SK-N-SH (cell line): Measurements from ENCODE around the gene CCDC148. TPM values are rescaled to one million over a fixed set of nuclear protein-coding genes. Genes with fewer than 3 reads are reported as not detected.

Experiments
- CTCF ChIA-PET: fragments of 300-600, 350-600 bp; formaldehyde crosslinking; extraction: SDS; loops from one replicate; lab custom pipeline; 2021; lab: Yijun Ruan, JAX
- POLR2A ChIA-PET: fragments of 350-600 bp; sonication (Branson Sonifier 250); formaldehyde crosslinking; extraction: SDS; loops from one replicate; lab custom pipeline; 2020; ENCODE audit warnings: antibody characterized with exemption, inconsistent platforms; lab: Yijun Ruan, JAX
- DNase-seq: peaks from one replicate; pipeline ENCODE4 v3.0.0; 2012
- H2AFZ ChIP-seq: fragments of 200-600 bp; sonication (generic); 2 replicates; pipeline ENCODE4 v1.8.1; 2016; ENCODE audit warnings: antibody characterized with exemption, mild to moderate bottlenecking, low read depth
- H3F3A ChIP-seq: fragments of 200-600 bp; sonication (generic); replicated peaks from 2 replicates; pipeline ENCODE3; 2016; ENCODE audit warnings: antibody characterized with exemption, mild to moderate bottlenecking; ENCODE audit not compliant: insufficient read depth
- H3K27ac ChIP-seq, 2 experiments: fragments of 200-500 bp in 1 of 2; fragments of 200-600 bp in 1 of 2; sonication (Bioruptor generic) in 1 of 2; sonication (generic), shearing (Covaris generic) in 1 of 2; 2 replicates each; pipeline versions ENCODE4 v1.5.1 to v1.6.1; 2014 to 2016; ENCODE audit warnings: low read depth in 2 of 2, inconsistent platforms in 1 of 2, low read length in 1 of 2, mild to moderate bottlenecking in 1 of 2, mixed read lengths in 1 of 2
- H3K27me3 ChIP-seq: fragments of 200-600 bp; sonication (generic), shearing (Covaris generic); 2 replicates; pipeline ENCODE4 v1.6.1; 2016; ENCODE audit warnings: mixed run types; ENCODE audit not compliant: insufficient read depth
- H3K36me3 ChIP-seq, 2 experiments: fragments of 200-500 bp in 1 of 2; fragments of 200-600 bp in 1 of 2; sonication (Bioruptor generic) in 1 of 2; sonication (generic) in 1 of 2; replicated peaks in 1 of 2; 2 replicates each; pipeline versions ENCODE3 to v1.5.1; 2014 to 2016; ENCODE audit warnings: low read length in 1 of 2, mild to moderate bottlenecking in 1 of 2; ENCODE audit not compliant: insufficient read depth in 2 of 2, control insufficient read depth in 1 of 2
- H3K4me1 ChIP-seq, 2 experiments: fragments of 200-500 bp in 1 of 2; fragments of 200-600 bp in 1 of 2; sonication (Bioruptor generic) in 1 of 2; sonication (generic), shearing (Covaris generic) in 1 of 2; 2 replicates each; pipeline versions ENCODE4 v1.5.1 to v1.6.1; 2014 to 2016; ENCODE audit warnings: low read depth in 1 of 2, low read length in 1 of 2, mixed run types in 1 of 2; ENCODE audit not compliant: insufficient read depth in 2 of 2, control insufficient read depth in 1 of 2
- H3K4me2 ChIP-seq: fragments of 200-600 bp; sonication (generic), shearing (Covaris generic); 2 replicates; pipeline ENCODE4 v1.6.1; 2017; ENCODE audit warnings: mixed run types
- H3K4me3 ChIP-seq, 2 experiments: fragments of 200-500 bp in 1 of 2; fragments of 200-600 bp in 1 of 2; sonication (Bioruptor generic) in 1 of 2; sonication (generic), shearing (Covaris generic) in 1 of 2; 2 replicates each; pipeline versions ENCODE4 v1.5.1 to v1.8.1; 2014 to 2016; ENCODE audit warnings: low read depth in 2 of 2, inconsistent platforms in 1 of 2, low read length in 1 of 2, mild to moderate bottlenecking in 1 of 2, mixed read lengths in 1 of 2, moderate library complexity in 1 of 2
- H3K79me2 ChIP-seq: fragments of 200-600 bp; sonication (generic); 2 replicates; pipeline ENCODE4 v1.8.1; 2017; ENCODE audit warnings: mild to moderate bottlenecking; ENCODE audit not compliant: insufficient read depth
- H3K9ac ChIP-seq: fragments of 200-600 bp; sonication (generic); 2 replicates; pipeline ENCODE4 v1.6.1; 2017; ENCODE audit warnings: mixed run types
- H3K9me2 ChIP-seq: fragments of 200-600 bp; sonication (generic); 2 replicates; pipeline ENCODE4 v1.6.1; 2017; ENCODE audit warnings: mixed run types
- H3K9me3 ChIP-seq: fragments of 200-600 bp; sonication (generic); 2 replicates; pipeline ENCODE4 v1.6.1; 2017; ENCODE audit warnings: mixed run types, mild to moderate bottlenecking, moderate library complexity
- H4K20me1 ChIP-seq: fragments of 200-600 bp; sonication (generic); 2 replicates; pipeline ENCODE4 v1.6.1; 2017; ENCODE audit warnings: mild to moderate bottlenecking, mixed run types; ENCODE audit not compliant: insufficient read depth
- FOXM1 ChIP-seq: IDR thresholded peaks from 2 replicates; pipeline ENCODE4 v1.4.0; 2012; ENCODE audit warnings: low read depth, mild to moderate bottlenecking
- GABPA ChIP-seq: IDR thresholded peaks from 2 replicates; pipeline ENCODE4 v1.4.0; 2012; ENCODE audit warnings: low read depth, mild to moderate bottlenecking
- GATA2 ChIP-seq: sonication (generic); formaldehyde crosslinking; IDR thresholded peaks from 2 replicates; pipeline ENCODE4 v1.5.0; 2020; ENCODE audit warnings: mild to moderate bottlenecking, missing genetic modification reagents
- JUND ChIP-seq: IDR thresholded peaks from 2 replicates; pipeline ENCODE4 v1.4.0; 2012
- MXI1 ChIP-seq: IDR thresholded peaks from 2 replicates; pipeline ENCODE4 v1.6.1; 2012; ENCODE audit warnings: mild to moderate bottlenecking, low read depth, low read length, improper control_type of control experiment
- NRF1 ChIP-seq: IDR thresholded peaks from 2 replicates; pipeline ENCODE4 v1.6.1; 2012; ENCODE audit warnings: low read depth, mild to moderate bottlenecking, low read length
- POLR2AphosphoS5 ChIP-seq: IDR thresholded peaks from 2 replicates; pipeline ENCODE4 v1.6.1; 2012; ENCODE audit warnings: low read depth, low read length
- RFX5 ChIP-seq: IDR thresholded peaks from 2 replicates; pipeline ENCODE4 v1.6.1; 2012; ENCODE audit warnings: mild to moderate bottlenecking, improper control_type of control experiment, low read length
- SIN3A ChIP-seq: IDR thresholded peaks from 2 replicates; pipeline ENCODE4 v1.6.1; 2012; ENCODE audit warnings: low read depth, mild to moderate bottlenecking, low read length, moderate library complexity, borderline replicate concordance
- SMC3 ChIP-seq: IDR thresholded peaks from 2 replicates; pipeline ENCODE4 v1.6.1; 2012; ENCODE audit warnings: low read depth, low read length, improper control_type of control experiment
- TAF1 ChIP-seq: IDR thresholded peaks from 2 replicates; pipeline ENCODE4 v1.6.1; 2012; ENCODE audit warnings: low read depth, mild to moderate bottlenecking, low read length, moderate library complexity, borderline replicate concordance
- TEAD4 ChIP-seq: IDR thresholded peaks from 2 replicates; pipeline ENCODE4 v1.4.0; 2012; ENCODE audit warnings: mild to moderate bottlenecking, borderline replicate concordance; ENCODE audit not compliant: insufficient read depth
- WGBS: methylation state at CpG from one replicate; pipeline ENCODE4 v1.1.6; 2017; ENCODE audit warnings: low lambda C conversion rate; 5-methylcytosine and 5-hydroxymethylcytosine counted together
- polyA plus RNA-seq, 3 experiments: library from polyadenylated mRNA; depleted of rRNA; stranded (reverse); fragments of >200 nt; gene quantifications; 2 replicates each; pipeline ENCODE4 v1.2.3, GENCODE V29; 2012
- TF ChIP-seq, protein P1 (sequence below): IDR thresholded peaks from 2 replicates; pipeline ENCODE4 v1.4.0; 2012; ENCODE audit warnings: low read depth, borderline replicate concordance
- TF ChIP-seq, protein P2 (sequence below): IDR thresholded peaks from 2 replicates; pipeline ENCODE4 v1.4.0; 2012; ENCODE audit warnings: low read depth, borderline replicate concordance
- TF ChIP-seq, protein P3 (sequence below): fragments of 150-350 bp; IDR thresholded peaks from 2 replicates; pipeline ENCODE4 v1.6.1; 2016; ENCODE audit warnings: mild to moderate bottlenecking, low read depth, low read length
- TF ChIP-seq, protein P4 (sequence below): IDR thresholded peaks from 2 replicates; pipeline ENCODE4 v1.4.0; 2012; ENCODE audit warnings: low read depth
- TF ChIP-seq, protein P5 (sequence below): IDR thresholded peaks from 2 replicates; pipeline ENCODE4 v1.6.1; 2012; ENCODE audit warnings: mild to moderate bottlenecking, low read depth, low read length, moderate library complexity
- TF ChIP-seq, protein P6 (sequence below): fragments of 200-600 bp; sonication (generic); IDR thresholded peaks from 2 replicates; pipeline ENCODE4 v1.6.1; 2017; ENCODE audit warnings: antibody characterized with exemption, mild to moderate bottlenecking, moderate library complexity

Gene CCDC148
- polyA plus RNA-seq, 1 of the 3 experiments (the other 2 are of a cell fraction), result 0.18 TPM

DNA sequence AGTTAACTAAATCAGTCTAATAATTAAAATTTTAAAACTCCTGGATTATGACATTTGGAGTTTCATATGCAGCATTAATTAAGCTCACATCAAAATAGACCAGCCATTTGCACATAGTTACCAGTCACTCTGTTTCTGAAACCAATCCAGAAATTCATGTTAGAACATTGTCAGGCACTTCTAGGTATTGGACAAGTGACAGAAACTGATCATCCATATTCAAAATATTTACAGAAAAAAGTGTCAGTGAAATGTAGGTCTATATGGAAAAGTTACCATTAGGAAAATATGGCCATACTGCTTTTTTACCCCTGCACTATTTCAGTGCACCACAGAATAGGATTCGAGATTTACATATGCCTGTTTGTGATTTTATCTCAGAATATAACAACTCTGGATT lies 321.5 kb downstream of the CCDC148 start:
- Histone ChIP-seq H3K9me3 (no peaks in the 10 kb centered on the region), H3F3A (no peaks in the 10 kb centered on the region), H3K4me1 (no peaks in the 10 kb centered on the region), H4K20me1 (no peaks in the 10 kb centered on the region), H3K4me3 (no peak overlapping the region), H3K9ac (no peak overlapping the region), H3K9me2 (no peaks in the 10 kb centered on the region), H3K4me2 (no peak overlapping the region), H2AFZ (no peak overlapping the region), H3K27ac (no peak overlapping the region), H3K36me3 (no peaks in the 10 kb centered on the region)
- no peak for DNase-seq
- 16% methylated on average over 1 of the region's 1 CpG for WGBS
- CTCF ChIA-PET, result no interaction called here
- TF ChIP-seq MXI1 (no peak), POLR2AphosphoS5 (no peak), TEAD4 (no peak), SMC3 (no peak), TAF1 (no peak)
- TF ChIP-seq, protein P1, sequence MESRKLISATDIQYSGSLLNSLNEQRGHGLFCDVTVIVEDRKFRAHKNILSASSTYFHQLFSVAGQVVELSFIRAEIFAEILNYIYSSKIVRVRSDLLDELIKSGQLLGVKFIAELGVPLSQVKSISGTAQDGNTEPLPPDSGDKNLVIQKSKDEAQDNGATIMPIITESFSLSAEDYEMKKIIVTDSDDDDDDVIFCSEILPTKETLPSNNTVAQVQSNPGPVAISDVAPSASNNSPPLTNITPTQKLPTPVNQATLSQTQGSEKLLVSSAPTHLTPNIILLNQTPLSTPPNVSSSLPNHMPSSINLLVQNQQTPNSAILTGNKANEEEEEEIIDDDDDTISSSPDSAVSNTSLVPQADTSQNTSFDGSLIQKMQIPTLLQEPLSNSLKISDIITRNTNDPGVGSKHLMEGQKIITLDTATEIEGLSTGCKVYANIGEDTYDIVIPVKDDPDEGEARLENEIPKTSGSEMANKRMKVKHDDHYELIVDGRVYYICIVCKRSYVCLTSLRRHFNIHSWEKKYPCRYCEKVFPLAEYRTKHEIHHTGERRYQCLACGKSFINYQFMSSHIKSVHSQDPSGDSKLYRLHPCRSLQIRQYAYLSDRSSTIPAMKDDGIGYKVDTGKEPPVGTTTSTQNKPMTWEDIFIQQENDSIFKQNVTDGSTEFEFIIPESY, result no peak
- TF ChIP-seq, all 33 proteins: peak for 0
- no peaks in the 10 kb centered on the region for H3K27me3 ChIP-seq
- POLR2A ChIA-PET, result no interaction called here
- H3K79me2 ChIP-seq, result no peaks in the 10 kb centered on the region

DNA sequence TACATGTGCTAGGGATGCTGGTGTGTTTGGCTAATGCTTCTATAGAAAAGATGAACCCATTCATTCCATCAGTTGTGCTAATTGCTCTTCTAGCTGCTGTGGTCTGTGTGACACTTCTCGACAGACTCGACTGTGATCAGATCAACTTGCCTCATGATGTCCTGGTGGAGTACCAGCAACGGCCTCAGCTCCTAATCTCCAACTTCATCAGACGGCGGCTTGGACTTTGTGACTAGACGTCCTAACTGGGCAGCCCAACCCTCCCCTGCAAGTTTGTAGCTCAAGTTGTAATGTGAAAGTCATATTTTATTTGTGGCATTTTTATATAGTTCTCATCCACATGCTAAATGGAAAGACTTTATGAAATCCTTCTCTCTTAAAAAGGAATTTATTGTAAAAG lies 321.9 kb downstream of the CCDC148 start:
- H3K27ac ChIP-seq, result no peak overlapping the region
- CTCF ChIA-PET, result no interaction called here
- 67% methylated on average over 6 of the region's 6 CpGs for WGBS
- TF ChIP-seq TEAD4 (no peak), TAF1 (no peak), SMC3 (no peak), NRF1 (no peak), RFX5 (no peak), FOXM1 (no peak), SIN3A (no peak), GABPA (no peak), MXI1 (no peak), JUND (no peak), GATA2 (CRISPR knock-in tag) (no peak)
- TF ChIP-seq, protein P2, sequence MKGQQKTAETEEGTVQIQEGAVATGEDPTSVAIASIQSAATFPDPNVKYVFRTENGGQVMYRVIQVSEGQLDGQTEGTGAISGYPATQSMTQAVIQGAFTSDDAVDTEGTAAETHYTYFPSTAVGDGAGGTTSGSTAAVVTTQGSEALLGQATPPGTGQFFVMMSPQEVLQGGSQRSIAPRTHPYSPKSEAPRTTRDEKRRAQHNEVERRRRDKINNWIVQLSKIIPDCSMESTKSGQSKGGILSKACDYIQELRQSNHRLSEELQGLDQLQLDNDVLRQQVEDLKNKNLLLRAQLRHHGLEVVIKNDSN, result no peak
- TF ChIP-seq, protein P3, sequence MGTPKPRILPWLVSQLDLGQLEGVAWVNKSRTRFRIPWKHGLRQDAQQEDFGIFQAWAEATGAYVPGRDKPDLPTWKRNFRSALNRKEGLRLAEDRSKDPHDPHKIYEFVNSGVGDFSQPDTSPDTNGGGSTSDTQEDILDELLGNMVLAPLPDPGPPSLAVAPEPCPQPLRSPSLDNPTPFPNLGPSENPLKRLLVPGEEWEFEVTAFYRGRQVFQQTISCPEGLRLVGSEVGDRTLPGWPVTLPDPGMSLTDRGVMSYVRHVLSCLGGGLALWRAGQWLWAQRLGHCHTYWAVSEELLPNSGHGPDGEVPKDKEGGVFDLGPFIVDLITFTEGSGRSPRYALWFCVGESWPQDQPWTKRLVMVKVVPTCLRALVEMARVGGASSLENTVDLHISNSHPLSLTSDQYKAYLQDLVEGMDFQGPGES, result no peak
- TF ChIP-seq, protein P4, sequence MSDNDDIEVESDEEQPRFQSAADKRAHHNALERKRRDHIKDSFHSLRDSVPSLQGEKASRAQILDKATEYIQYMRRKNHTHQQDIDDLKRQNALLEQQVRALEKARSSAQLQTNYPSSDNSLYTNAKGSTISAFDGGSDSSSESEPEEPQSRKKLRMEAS, result no peak
- TF ChIP-seq, protein P5, sequence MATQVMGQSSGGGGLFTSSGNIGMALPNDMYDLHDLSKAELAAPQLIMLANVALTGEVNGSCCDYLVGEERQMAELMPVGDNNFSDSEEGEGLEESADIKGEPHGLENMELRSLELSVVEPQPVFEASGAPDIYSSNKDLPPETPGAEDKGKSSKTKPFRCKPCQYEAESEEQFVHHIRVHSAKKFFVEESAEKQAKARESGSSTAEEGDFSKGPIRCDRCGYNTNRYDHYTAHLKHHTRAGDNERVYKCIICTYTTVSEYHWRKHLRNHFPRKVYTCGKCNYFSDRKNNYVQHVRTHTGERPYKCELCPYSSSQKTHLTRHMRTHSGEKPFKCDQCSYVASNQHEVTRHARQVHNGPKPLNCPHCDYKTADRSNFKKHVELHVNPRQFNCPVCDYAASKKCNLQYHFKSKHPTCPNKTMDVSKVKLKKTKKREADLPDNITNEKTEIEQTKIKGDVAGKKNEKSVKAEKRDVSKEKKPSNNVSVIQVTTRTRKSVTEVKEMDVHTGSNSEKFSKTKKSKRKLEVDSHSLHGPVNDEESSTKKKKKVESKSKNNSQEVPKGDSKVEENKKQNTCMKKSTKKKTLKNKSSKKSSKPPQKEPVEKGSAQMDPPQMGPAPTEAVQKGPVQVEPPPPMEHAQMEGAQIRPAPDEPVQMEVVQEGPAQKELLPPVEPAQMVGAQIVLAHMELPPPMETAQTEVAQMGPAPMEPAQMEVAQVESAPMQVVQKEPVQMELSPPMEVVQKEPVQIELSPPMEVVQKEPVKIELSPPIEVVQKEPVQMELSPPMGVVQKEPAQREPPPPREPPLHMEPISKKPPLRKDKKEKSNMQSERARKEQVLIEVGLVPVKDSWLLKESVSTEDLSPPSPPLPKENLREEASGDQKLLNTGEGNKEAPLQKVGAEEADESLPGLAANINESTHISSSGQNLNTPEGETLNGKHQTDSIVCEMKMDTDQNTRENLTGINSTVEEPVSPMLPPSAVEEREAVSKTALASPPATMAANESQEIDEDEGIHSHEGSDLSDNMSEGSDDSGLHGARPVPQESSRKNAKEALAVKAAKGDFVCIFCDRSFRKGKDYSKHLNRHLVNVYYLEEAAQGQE, result no peak
- TF ChIP-seq, protein P6, sequence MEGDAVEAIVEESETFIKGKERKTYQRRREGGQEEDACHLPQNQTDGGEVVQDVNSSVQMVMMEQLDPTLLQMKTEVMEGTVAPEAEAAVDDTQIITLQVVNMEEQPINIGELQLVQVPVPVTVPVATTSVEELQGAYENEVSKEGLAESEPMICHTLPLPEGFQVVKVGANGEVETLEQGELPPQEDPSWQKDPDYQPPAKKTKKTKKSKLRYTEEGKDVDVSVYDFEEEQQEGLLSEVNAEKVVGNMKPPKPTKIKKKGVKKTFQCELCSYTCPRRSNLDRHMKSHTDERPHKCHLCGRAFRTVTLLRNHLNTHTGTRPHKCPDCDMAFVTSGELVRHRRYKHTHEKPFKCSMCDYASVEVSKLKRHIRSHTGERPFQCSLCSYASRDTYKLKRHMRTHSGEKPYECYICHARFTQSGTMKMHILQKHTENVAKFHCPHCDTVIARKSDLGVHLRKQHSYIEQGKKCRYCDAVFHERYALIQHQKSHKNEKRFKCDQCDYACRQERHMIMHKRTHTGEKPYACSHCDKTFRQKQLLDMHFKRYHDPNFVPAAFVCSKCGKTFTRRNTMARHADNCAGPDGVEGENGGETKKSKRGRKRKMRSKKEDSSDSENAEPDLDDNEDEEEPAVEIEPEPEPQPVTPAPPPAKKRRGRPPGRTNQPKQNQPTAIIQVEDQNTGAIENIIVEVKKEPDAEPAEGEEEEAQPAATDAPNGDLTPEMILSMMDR, result no peak

More for the DNA sequence above, 321.9 kb downstream of the CCDC148 start:
- no peak overlapping the region for H2AFZ ChIP-seq
- no peak overlapping the region for H3K4me3 ChIP-seq
- H3K79me2 ChIP-seq, result no peaks in the 10 kb centered on the region
- no peaks in the 10 kb centered on the region for H3K9me3 ChIP-seq
- no peaks in the 10 kb centered on the region for H4K20me1 ChIP-seq
- H3K36me3 ChIP-seq, result no peaks in the 10 kb centered on the region
- no peak for DNase-seq
- no peaks in the 10 kb centered on the region for H3K9me2 ChIP-seq
- H3K4me2 ChIP-seq, result no peak overlapping the region
- no peak overlapping the region for H3K9ac ChIP-seq
- no peaks in the 10 kb centered on the region for H3K27me3 ChIP-seq
- POLR2A ChIA-PET, result no interaction called here
- no peaks in the 10 kb centered on the region for H3K4me1 ChIP-seq
- no peaks in the 10 kb centered on the region for H3F3A ChIP-seq
